Urothelium cell line (cell line): ENCODE results near the gene NEDD4.
"Not testable (repeated sequence)": the region's sequence is repeated elsewhere in the genome, so short reads cannot be mapped to it uniquely, and the experiment has no call there.

Experiments used
- DNase-seq: peaks from one replicate; pipeline ENCODE4 v3.0.0; 2011; ENCODE audit warnings: low spot score, mixed read lengths
- FAIRE-seq: peaks from 2 replicates; lab custom pipeline; 2011; peaks lifted over from hg19 to GRCh38; lab: Jason Lieb, UNC

NEDD4 gene

GRCh38 chr15:56007053-56007452 lies 13.6 kb upstream of the NEDD4 start:
- not testable (repeated sequence) for DNase-seq, FAIRE-seq

- not testable (repeated sequence) for DNase-seq, FAIRE-seq
These were observed 13.0 kb upstream of the NEDD4 start for GRCh38 chr15:56006371-56006770.

- FAIRE-seq, DNase-seq: not testable (repeated sequence)
These were observed 10.9 kb upstream of the NEDD4 start for GRCh38 chr15:56004281-56004680.

GRCh38 chr15:56003777-56004176 lies 10.4 kb upstream of the NEDD4 start:
- not testable (repeated sequence) for FAIRE-seq, DNase-seq

- FAIRE-seq, DNase-seq: not testable (repeated sequence)
These were observed 9.9 kb upstream of the NEDD4 start for GRCh38 chr15:56003277-56003676.

GRCh38 chr15:56001471-56002078 lies 8.2 kb upstream of the NEDD4 start:
- no peak for FAIRE-seq
- no peak for DNase-seq

GRCh38 chr15:55999658-56000057 lies 6.2 kb upstream of the NEDD4 start:
- FAIRE-seq (no peak), DNase-seq (no peak)

GRCh38 chr15:55998478-55998877 lies 5.1 kb upstream of the NEDD4 start:
- DNase-seq (no peak), FAIRE-seq (no peak)

GRCh38 chr15:55993804-55994560 lies 570 bp upstream of the NEDD4 start:
- DNase-seq (no peak), FAIRE-seq (no peak)

- FAIRE-seq (no peak), DNase-seq (no peak)
These were observed 672 bp downstream of the NEDD4 start for GRCh38 chr15:55992769-55993110.

- no peak for FAIRE-seq
- DNase-seq, result no peak
These were observed 1.3 kb downstream of the NEDD4 start for GRCh38 chr15:55991802-55992768.

- DNase-seq (no peak), FAIRE-seq (no peak)
These were observed 2.4 kb downstream of the NEDD4 start for GRCh38 chr15:55990998-55991397.

GRCh38 chr15:55990516-55990915 lies 2.9 kb downstream of the NEDD4 start:
- no peak for DNase-seq
- FAIRE-seq, result no peak

GRCh38 chr15:55989383-55989782 lies 4.0 kb downstream of the NEDD4 start:
- FAIRE-seq (no peak), DNase-seq (no peak)

GRCh38 chr15:55981582-55982249 lies 11.7 kb downstream of the NEDD4 start:
- FAIRE-seq (no peak), DNase-seq (no peak)

GRCh38 chr15:55980511-55980910 lies 12.9 kb downstream of the NEDD4 start:
- FAIRE-seq, result no peak
- DNase-seq, result no peak

- FAIRE-seq (no peak), DNase-seq (no peak)
These were observed 16.2 kb downstream of the NEDD4 start for GRCh38 chr15:55977231-55977630.

- FAIRE-seq, result no peak
- no peak for DNase-seq
These were observed 23.1 kb downstream of the NEDD4 start for GRCh38 chr15:55970286-55970685.

- no peak for FAIRE-seq
- DNase-seq, result no peak
These were observed 23.8 kb downstream of the NEDD4 start for GRCh38 chr15:55969582-55969981.

GRCh38 chr15:55968923-55969322 lies 24.5 kb downstream of the NEDD4 start:
- FAIRE-seq, result no peak

GRCh38 chr15:55965091-55965490 lies 28.3 kb downstream of the NEDD4 start:
- FAIRE-seq (no peak), DNase-seq (no peak)

More at GRCh38 chr15:55968923-55969322, 24.5 kb downstream of the NEDD4 start:
- DNase-seq, result no peak
